NCI-H1048 (cell line): ENCODE results near the gene STK32C.

Source experiments
- DNase-seq: peaks from one replicate; lab custom pipeline; 2025; lab: John Stamatoyannopoulos, UW

Gene STK32C

DNA sequence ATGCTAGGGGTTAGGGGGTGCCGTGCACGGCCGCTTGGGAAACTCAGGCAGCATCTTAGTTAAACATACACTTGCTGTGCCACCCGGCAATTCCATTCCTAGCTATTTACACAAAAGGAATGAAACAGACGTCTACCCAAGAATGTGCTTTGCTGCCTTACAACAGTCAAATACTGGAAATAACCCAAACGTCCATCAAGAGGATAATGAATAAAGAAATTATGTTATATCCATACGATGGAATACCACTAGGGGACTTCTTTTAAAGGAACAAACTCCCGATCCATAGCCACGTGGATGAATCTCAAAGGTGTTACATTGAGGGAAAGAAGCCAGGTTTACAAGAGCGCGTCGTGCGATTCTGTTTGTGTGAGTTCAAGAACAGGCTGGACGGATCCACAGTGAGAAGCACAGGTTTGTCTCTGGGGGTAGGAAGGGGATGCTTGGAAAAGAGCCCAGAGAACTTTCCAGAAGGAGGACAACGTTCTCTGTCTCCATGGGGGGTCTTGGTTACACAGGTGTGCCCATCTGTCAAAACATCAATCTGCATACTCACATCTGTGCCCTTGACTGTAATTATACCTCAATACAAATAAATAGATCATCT, 41.8 kb downstream of the STK32C start:
- DNase-seq, result no peak

DNA sequence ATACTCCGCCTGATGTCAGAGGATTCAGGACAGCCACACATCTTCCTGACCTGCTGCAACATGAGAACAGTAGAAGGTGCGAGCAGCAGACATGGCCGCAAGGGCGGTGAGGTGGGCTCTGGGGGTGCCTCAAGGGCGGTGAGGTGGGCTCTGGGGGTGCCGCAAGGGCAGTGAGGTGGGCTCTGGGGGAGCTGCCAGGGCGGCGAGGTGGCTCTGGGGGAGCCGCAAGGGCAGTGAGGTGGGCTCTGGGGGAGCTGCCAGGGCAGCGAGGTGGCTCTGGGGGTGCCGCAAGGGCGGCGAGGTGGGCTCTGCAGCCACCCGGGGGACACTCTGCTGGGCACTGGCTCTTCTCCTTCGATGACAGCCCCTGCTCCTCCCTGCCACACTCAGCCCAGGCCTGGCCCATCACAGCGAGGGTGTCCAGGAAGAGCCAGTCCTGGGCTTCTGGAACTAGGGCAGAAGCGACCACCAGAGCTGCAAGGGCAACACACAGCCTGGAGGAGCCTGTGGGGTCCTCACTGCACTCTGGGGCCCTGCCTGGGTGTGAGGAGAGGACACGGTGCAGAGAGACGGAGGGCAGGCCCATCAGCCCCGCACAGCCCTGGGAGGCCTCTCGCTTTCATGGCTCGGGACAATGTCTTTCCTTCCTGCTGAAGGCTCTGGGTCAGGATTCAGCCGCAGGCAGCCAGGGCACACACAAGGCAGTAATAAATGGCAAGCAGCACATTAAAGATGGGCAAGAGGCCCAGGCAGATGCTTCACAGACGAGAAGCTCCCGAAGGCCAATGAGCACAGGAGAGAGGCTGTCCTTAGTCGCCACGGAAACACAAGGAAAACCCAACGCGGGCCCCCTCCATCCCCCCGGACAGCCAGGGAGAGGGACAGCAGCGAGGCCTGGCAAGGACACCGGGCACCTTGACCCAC, 42.5 kb downstream of the STK32C start:
- no peak for DNase-seq

DNA sequence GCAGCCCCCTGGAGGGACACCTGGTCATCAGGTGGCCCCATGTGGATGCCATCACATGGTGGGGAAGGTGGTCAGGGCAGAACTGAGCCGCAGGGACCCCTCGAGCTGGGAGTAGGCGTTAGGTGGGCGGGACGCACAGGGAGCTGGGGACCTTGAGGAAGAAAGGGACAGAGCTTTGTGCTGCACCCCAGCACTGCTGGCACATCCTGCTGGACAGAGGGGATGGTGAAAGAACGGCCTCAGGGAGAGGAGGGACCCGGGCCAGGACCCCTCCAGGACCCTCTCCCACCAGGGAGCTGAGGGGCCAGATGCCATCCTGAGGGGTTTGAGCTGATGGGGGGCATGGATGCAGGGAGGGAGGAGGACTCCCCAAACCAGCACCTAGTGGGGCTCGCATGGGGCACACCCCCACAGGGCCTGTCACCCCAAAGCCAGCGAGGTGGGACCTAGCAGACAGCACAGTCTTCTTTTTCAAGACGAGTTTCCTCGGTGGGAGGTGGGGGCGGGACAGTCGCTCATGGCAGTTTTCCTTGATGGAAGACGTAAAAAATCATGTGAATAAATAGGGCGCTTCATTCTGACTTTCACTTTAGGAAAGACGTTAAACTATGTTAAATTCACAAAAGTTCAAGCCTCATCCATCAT, 43.3 kb downstream of the STK32C start:
- DNase-seq, result no peak

DNA sequence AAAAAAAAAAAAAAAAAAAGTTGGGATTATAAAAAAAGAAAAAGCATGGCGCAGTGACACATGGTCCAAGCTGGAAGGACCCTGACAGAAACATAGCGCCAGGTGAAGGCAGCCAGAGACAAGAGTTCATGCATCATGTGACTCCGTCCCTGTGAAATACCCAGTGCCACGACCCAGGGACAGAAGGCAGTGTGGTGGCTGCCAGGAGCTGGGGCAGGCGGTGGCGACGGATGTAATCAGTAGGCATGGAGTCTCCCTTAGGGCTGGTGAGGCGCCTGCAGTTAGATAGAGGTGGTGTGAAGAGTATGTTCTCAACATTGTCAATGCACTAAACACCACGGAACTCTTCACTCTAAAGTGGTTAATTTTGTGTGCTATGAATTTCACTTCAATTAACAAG, 43.9 kb downstream of the STK32C start:
- no peak for DNase-seq

DNA sequence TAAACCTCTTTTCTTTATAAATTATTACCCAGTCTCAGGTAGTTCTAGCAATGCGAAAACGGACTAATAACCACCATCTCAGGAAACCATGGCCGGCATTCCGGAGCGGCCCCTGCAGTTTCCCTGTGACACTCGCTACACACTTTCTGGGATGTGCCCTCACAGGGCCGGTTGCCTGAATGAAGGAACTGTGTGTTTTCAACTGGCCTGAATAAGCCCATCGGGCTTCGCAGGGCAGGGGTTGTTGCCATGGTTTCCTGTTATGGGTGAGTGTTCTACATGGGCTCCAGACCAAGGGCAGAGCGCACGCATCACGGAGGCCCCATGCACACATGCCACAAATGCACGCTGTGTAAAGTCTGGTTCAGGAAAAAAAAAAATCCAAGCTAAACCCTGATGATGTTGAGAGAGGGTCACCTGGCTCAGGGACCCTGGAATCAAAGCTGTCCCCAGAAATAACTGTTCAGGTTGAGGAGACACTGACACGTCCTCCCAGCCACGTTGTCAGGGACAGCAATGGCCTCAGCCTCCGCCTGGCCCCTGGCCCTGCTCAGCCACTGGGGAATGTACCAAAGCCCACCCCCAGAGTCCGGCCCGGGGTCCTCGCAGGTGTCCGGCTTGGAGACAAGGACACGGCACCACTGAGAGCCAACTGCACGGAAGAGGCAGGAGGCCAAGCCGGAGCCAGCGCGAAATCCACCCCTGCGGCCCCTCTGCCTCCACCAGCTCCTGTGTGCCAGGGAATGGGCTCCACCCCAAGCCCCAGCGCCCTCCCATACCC, 47.9 kb downstream of the STK32C start:
- no peak for DNase-seq

- no peak for DNase-seq
Measured at GRCh38 chr10:132258423-132258822, 49.3 kb downstream of the STK32C start.

GRCh38 chr10:132257907-132258306, 49.8 kb downstream of the STK32C start:
- no peak for DNase-seq

- DNase-seq, result no peak
Measured at GRCh38 chr10:132257271-132257670, 50.5 kb downstream of the STK32C start.

GRCh38 chr10:132256866-132257265, 50.9 kb downstream of the STK32C start:
- DNase-seq, result no peak

- no peak for DNase-seq
Measured at GRCh38 chr10:132255489-132256344, 52.0 kb downstream of the STK32C start.

GRCh38 chr10:132254841-132255240, 52.9 kb downstream of the STK32C start:
- DNase-seq, result no peak

DNA sequence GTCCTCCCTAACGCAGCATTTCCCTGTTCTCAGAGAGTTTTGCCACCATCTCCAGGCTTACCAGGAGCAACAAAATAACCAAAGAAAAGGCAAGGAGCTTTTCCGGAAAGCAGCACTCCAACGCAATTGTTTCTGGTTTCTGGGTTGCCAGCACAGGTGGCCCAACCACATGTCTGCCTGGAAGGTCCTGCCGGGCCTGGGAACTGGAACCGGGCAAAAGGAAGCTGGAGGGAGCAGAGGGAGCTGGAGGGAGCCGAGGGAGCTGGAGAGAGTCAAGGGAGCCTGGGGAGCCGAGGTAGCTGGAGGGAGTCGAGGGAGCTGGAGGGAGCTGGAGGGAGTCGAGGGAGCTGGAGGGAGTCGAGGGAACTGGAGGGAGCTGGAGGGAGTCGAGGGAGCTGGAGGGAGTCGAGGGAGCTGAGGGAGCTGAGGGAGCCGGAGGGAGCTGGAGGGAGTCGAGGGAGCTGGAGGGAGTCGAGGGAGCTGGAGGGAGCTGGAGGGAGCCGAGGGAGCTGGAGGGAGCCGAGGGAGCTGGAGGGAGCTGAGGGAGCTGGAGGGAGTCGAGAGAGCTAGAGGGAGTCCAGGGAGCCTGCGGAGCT, 54.6 kb downstream of the STK32C start:
- DNase-seq, result no peak

DNA sequence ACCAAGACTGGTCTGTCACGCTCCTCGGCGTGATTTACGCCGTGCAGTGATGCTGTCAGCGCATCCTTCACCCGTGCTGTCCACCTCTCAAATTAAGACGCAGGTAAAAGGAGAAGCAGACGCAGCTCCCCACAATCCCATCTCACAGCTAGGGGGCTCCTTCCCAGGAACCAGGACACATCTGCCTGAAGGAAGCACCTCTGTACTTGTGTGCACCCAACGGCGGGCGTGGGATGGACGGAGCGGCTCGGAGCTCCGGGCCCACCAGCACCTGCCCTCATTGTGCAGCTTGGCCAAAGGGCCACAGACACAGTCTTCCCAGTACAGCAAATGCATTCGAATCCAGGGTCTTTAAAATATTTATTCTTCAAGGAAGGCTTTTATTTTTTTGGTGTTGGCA, 55.3 kb downstream of the STK32C start:
- DNase-seq, result no peak

- DNase-seq, result no peak
Measured at GRCh38 chr10:132251928-132252327, 55.8 kb downstream of the STK32C start.

- no peak for DNase-seq
Measured at GRCh38 chr10:132250481-132251475, 57.0 kb downstream of the STK32C start.

- DNase-seq, result no peak
Measured at GRCh38 chr10:132249824-132250375, 57.9 kb downstream of the STK32C start.

GRCh38 chr10:132249226-132249724, 58.5 kb downstream of the STK32C start:
- no peak for DNase-seq

DNA sequence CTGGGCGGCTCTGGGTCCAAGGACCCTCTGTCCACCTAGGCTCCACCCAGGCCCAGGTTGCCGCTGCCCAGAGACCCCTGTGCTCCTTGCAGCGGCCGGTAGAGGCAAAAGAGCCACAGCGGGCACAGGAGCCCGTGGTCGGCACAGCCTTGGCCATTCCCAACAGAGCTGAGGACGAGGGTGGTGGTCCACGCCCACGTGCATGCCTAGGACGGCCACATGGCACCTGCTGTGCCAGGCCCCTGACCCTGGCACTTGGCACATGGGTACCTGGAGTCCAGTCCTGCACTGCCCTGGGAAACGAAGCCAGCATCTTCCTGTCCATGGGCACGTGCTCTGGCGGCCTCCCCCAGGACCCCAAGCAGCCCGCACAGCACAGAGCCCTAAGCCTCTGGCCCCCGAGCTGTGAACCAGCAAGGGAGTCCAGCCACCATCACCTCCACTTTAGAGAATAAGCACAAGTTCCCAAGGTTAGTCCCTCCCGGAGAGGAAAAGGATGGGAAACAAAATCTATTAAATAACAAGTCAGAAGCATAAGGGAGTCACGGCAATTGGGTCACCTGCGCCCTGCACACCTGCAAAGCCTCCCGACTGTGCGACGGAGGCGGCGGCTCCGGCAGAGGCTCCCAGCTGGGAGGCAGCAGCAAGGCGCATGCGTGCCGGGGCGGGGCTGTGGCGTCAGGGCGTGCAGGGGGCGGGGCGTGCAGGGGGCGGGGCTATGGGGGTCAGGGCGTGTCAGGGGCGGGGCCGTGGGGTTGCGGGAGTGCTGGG, 59.1 kb downstream of the STK32C start:
- DNase-seq, result peak; percentile 46
